Rectal smooth muscle tissue (tissue), 1 donor: Measurements from ENCODE around the gene TSPOAP1.

Source experiments
- H3K27ac ChIP-seq: one replicate; pipeline ENCODE4 v1.7.0; 2013; ENCODE audit warnings: low read depth, low read length, inconsistent platforms
- H3K27me3 ChIP-seq: one replicate; pipeline ENCODE4 v1.7.0; 2013; ENCODE audit warnings: low read length; ENCODE audit not compliant: control insufficient read depth, insufficient read depth
- H3K36me3 ChIP-seq: one replicate; pipeline ENCODE4 v1.7.0; 2013; ENCODE audit warnings: low read length; ENCODE audit not compliant: control insufficient read depth, insufficient read depth
- H3K4me1 ChIP-seq: one replicate; pipeline ENCODE4 v1.7.0; 2013; ENCODE audit warnings: low read length; ENCODE audit not compliant: control insufficient read depth, insufficient read depth
- H3K4me3 ChIP-seq: one replicate; pipeline ENCODE4 v1.7.0; 2013; ENCODE audit warnings: low read length
- H3K9ac ChIP-seq: one replicate; pipeline ENCODE4 v1.7.0; 2013; ENCODE audit warnings: low read length

The TSPOAP1 gene

DNA sequence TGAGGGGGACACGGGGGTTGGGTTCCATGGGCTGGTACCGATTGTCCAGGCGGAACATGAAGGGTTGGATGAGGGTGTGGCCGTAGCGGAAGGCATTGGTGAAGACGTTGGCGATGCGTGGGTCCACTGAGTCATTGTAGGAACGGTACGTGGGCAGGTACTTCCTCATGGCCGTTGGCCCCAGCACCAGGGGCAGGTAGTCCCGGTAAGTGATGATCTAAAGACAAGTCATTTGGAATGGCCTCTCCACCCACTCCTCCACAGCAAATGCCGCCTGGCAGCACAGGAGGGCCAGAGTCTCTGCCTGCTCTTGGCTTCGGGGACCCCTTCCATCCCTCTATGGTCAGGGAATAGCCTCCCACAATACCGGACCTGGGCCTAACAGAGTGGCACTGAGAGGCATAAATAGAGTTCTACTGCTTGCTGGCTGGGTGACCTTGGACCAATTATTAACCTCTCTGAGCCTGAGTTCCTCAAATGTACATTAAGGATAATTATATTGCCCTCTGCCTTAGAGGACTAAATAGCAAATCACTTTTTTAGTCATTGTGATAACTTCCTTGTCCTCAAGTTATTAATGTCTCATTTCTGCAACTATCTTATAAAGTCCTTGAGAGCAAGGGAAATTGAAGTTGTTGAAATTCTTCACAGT, 55.0 kb downstream of the TSPOAP1 start:
- Histone ChIP-seq H3K9ac (no peak overlapping the region), H3K36me3 (no peaks in the 10 kb centered on the region), H3K27me3 (no peaks in the 10 kb centered on the region), H3K27ac (no peak overlapping the region), H3K4me1 (no peaks in the 10 kb centered on the region), H3K4me3 (no peak overlapping the region)

DNA sequence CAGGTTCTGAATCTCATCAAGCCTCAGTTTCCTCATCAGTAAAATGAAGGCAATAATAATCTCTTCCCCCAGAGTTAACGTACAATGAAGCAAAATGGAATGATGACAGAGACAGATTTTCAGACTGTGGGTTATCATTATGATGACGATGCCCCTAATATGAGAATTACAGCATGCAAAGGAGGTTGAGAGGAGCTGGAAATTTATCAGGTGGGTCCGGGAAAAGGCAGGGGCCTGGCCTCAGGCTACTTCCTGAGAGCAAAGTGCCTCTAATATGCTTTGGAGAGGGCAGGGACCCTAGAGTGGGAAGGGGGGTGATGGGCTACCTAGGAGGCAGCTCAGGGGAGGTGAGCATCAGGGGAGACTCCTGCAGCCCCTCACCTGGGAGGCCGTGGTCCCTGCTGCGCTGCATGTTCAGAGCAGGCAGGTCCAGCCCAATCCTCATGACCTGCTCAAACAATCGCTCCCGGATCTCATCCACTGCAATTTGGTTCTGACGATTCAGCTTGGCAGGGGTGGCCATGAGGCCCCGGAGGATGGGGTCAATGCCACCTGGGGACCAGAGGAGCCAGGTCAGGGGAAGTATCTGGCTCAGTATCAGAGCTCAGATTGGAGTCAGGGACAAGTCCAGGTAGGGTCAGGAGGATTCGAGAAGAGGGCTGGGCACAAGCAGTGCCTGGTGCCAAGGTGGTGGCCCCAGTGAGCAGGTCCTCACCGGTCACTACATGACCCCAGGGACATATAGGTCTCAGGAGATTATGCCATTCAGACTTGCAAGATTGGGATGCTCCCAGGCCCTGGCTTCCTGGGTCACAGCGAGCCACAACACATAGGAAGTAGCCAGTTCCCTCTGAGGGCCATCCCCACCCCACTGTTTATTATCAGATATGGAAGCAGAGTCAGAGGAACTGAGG, 56.0 kb downstream of the TSPOAP1 start:
- Histone ChIP-seq H3K27me3 (no peaks in the 10 kb centered on the region), H3K36me3 (no peaks in the 10 kb centered on the region), H3K27ac (no peak overlapping the region), H3K4me1 (no peaks in the 10 kb centered on the region), H3K9ac (no peak overlapping the region), H3K4me3 (no peak overlapping the region)

DNA sequence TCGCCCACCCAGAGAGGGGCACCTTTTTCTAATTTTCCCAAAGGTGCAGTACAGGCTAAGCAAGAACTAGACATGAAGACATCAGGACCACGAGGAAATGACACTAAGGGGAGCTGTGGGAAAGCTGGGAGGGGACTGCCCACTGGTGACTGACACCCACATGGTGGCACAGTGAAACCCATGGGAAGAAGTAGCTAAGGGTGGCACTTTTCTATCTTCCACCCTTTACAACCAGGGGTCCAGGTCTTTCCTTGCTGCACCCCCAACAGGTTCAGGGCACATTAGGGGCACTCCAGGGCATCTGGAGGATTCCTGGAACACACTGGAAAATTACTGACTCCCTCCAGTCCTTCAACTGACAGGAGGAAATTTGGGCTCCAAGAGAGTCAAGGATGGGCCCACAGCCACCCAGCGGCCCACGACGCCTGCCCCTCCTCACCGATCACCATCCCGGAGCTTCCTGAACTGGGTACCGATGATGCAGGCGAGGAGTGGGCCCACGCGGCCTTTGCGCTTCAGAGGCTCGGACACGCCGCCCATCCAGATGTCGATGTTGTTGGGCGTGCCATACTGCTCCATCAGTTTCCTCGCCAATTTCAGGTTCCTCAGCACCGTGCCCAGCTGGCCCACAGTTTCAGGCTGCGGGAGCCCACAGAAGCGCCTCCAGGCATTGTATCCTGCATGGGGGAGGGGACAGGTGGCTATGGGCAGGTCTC, 57.2 kb downstream of the TSPOAP1 start:
- no peak overlapping the region for H3K4me3 ChIP-seq
- no peaks in the 10 kb centered on the region for H3K36me3 ChIP-seq
- H3K4me1 ChIP-seq: no peaks in the 10 kb centered on the region
- no peak overlapping the region for H3K27ac ChIP-seq
- no peak overlapping the region for H3K9ac ChIP-seq
- no peaks in the 10 kb centered on the region for H3K27me3 ChIP-seq

DNA sequence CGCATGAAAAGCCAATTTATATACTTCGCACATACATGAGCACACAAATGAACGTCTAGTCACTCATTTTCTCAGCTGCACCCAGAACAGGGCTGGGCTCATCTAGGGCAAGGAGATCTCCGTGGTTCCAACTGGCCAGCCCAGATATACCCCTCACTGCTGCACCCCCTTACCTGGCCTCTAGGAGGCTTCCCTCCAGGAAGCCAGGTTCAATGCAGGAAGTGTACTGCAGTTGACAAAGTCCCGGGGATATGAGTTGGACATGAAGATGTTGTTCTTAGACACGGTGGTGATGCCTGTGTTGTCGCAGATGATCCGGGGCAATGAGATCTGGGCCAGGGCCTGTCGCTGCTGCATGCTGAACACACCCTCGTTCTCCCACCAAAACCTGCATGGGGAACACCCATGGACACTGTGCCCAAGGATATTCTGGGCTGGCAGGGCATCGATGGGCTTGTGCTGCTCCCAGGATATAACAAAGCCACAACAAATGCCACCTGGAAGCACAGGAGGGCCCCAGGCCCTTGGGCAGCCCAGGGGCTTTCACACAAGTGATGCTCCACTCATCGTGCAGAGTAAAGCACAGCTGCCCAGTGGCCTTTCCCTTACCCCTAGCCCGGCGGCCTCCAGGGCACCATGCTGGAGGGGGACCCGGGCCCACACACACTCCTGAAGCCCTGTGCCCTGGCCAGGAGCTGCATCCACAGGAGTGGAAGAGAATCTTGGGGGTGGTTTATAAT, 57.9 kb downstream of the TSPOAP1 start:
- no peak overlapping the region for H3K27ac ChIP-seq
- H3K4me1 ChIP-seq: no peaks in the 10 kb centered on the region
- no peak overlapping the region for H3K4me3 ChIP-seq
- H3K36me3 ChIP-seq: no peaks in the 10 kb centered on the region
- no peak overlapping the region for H3K9ac ChIP-seq
- H3K27me3 ChIP-seq: no peaks in the 10 kb centered on the region

DNA sequence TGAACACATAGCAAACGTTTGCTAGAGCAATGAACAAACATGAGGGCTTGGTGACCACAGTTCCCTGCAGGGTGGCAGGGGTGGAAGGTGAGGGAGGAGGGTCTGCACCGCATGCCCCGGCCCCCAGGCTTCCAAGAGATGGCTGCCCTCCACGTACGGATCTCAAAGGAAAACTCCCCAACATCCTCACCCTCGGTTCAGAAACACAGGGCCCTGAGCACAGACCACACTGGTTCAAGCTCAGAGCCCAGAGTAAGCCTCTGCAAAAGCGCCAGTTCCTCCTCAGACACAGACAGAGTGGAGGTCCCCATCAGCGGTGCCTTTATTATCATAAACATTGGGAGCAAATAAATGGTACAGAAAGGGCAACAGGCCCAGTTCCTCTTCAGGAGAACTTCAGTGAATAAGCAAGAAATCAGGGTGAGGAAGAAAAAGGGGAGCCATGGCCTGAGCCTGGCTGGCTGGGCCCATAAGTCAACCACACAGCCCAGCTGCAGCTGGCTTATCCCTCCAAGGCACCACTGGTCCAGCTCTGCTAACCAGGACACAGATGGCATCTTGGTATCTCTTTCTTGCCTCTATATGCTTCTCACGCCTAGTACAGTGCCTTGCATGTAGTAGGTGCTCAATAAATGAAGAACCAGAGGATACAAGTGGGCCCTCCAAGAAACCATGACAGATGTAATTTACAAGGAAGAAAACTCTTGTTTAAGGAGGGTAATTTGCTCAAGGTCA, 58.9 kb downstream of the TSPOAP1 start:
- Histone ChIP-seq H3K27me3 (no peaks in the 10 kb centered on the region), H3K4me1 (no peaks in the 10 kb centered on the region), H3K9ac (no peak overlapping the region), H3K36me3 (no peaks in the 10 kb centered on the region), H3K4me3 (no peak overlapping the region), H3K27ac (no peak overlapping the region)

DNA sequence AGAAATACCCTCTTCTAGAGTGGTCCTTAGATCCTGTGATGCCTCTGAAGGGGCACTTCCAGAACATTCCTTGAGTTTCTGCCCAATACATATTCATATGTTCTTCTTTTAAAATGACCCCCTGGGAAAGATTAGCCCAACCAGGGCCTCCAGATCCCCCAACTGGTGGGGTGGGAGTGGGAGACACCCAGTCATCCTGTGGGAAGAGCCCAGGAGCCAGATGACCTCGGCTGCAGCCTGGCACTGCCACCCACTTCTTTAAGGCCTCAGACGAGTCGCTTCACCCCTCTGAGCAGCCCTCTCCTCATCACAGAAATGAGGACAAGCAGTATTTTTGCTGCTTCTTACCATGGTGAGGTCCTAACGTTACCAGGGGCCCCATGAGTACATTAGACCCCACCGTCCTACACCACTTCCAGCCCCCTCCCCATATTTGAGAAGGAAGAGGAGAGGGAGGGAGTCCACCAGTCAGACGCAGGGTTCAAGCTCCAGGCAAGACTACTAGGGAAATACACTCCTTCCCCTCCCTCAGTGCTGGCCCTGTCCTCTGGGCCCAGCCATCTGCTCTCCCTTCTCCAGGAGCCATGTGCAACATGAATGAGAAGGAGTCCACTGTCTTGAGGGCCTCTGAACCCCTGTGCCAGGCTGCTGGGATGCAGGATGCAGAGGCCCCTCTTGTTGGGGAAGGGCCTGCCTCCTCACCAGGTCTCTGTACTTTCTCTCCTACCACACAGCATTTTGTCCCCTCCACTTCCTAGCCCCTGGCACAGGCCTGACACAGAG, 59.6 kb downstream of the TSPOAP1 start:
- Histone ChIP-seq H3K4me1 (no peaks in the 10 kb centered on the region), H3K4me3 (no peak overlapping the region), H3K9ac (no peak overlapping the region), H3K27ac (no peak overlapping the region), H3K27me3 (no peaks in the 10 kb centered on the region), H3K36me3 (no peaks in the 10 kb centered on the region)

DNA sequence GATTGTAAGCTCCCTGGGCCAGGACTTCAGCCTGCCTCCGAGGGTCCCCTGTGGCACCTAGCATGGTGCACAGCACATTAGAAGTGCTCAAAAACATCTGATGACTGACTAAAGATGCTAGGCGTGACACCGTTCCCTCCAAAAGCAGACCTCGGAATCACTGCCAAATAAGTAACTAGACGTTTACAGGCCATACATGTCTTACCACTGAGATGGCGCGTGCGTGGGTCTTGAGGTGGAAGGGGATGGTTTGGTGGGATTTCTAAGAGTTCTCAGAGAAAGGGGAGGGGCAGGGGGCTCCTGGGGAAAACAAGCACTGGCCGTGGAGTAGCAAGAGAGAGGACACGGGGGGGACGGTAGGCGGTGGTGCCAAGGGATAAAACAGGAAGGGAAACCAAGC, 60.3 kb downstream of the TSPOAP1 start:
- Histone ChIP-seq H3K4me3 (no peak overlapping the region), H3K27me3 (no peaks in the 10 kb centered on the region), H3K4me1 (no peaks in the 10 kb centered on the region), H3K36me3 (no peaks in the 10 kb centered on the region), H3K27ac (no peak overlapping the region), H3K9ac (no peak overlapping the region)

DNA sequence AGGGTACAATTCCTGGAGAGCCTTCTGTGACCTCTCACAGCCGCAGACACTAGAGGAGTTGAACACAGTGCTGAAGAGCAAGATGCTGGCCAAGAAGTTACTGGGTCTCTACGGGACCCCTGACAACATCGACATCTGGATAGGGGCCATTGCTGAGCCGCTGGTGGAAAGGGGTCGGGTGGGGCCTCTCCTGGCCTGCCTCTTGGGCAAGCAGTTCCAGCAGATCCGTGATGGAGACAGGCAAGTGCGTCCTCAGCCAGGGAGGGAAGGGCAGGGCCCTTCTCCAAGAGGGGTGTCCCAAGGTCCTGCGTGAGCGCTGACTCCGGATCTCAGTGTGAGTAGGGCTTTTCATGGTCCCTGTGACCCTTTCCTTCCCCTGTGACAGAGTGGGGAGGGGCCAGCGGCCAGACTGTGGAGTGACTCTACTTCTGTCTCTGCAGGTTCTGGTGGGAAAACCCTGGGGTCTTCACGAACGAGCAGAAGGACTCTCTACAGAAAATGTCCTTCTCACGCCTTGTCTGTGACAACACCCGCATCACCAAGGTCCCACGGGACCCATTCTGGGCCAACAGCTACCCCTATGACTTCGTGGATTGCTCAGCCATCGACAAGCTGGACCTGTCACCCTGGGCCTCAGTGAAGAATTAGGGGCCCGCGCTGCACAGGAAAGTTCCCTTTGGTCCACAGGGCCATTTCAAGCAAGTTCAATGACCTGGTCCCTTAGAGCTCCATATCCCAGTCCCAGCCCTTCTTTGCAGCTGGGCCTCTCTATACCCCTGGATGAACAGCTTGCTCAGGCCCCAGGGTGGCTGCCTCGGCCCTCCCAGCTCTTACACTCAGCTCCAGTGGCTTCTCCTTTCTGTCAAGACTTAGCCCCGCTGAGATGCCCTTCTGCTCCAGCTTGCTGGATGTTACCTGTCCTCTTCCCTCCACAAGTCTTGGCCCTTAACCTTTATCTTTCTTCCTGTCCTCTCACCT, 61.0 kb downstream of the TSPOAP1 start:
- Histone ChIP-seq H3K4me3 (no peak overlapping the region), H3K27ac (no peak overlapping the region), H3K9ac (no peak overlapping the region), H3K27me3 (no peaks in the 10 kb centered on the region), H3K4me1 (no peaks in the 10 kb centered on the region), H3K36me3 (no peaks in the 10 kb centered on the region)

DNA sequence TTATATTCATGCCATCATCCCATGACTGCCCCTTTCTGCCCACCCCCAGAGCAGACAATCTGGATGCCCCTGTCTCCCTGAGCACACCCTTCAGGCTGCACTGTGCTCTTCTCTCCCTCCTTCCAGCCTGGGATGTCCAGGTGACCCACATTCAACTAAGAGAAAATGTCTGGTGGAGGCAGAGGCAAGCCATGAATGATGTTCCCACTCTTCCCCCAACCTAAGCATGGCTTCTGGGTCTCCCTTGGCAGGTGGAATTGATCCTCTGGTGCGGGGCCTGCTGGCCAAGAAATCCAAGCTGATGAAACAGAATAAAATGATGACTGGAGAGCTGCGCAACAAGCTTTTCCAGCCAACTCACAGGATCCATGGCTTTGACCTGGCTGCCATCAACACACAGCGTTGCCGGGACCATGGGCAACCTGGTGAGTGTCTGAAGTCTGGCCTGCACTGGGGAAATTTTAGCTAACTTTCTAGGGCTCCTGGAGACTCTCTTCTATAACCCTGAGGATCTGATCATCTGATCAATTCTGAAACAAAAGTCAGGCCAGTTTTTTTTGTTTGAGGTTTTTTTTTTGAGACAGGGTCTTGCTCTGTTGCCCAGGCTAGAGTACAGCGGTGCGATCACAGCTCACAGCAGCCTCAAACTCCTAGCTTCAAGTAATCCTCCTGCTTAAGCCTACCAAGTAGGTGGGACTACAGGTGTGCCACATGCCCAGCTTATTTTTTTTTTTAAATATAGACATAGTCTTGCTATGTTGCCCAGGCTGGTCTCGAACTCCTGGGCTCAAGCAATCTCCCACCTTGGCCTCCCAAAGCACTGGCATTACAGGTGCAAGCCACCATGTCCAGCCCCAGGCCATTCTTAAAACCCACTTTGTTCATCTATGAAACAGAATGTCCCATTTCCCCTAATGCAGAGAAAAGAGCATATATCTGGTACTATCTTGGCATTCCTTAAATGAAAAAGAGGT, 62.4 kb downstream of the TSPOAP1 start:
- Histone ChIP-seq H3K4me1 (no peaks in the 10 kb centered on the region), H3K27ac (no peak overlapping the region), H3K27me3 (no peaks in the 10 kb centered on the region)

DNA sequence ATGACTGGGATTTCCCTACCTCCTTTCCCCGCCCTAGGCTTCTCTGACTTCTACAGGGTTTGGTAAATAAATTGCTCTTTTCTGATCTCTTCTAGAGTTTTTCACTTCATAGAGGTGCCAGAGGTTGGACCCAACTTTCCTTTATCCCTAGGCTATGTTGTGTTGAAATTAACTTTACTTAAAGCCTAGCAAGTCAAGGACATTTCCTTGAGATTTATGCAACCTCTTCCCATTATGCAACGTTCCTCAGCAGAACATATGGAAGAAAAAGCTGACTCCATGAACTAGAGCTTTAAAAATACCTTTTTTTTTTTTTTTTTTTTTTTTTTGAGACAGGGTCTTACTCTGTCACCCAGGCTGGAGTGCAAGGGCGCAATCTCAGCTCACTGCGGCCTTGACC, 63.3 kb downstream of the TSPOAP1 start:
- Histone ChIP-seq H3K36me3 (no peaks in the 10 kb centered on the region), H3K27me3 (no peaks in the 10 kb centered on the region), H3K27ac (no peak overlapping the region), H3K4me1 (no peaks in the 10 kb centered on the region), H3K9ac (no peak overlapping the region), H3K4me3 (no peak overlapping the region)

More for the DNA sequence above, 62.4 kb downstream of the TSPOAP1 start:
- H3K4me3 ChIP-seq: no peak overlapping the region
- H3K9ac ChIP-seq: no peak overlapping the region
- H3K36me3 ChIP-seq: no peaks in the 10 kb centered on the region
